HG02885 (cell line): Measurements from ENCODE around the gene SLC22A15.

Experiments used
- ATAC-seq: cut with Tn5 transposase; IDR thresholded peaks from one replicate; pipeline ENCODE4 v1.9.1; 2021; ENCODE audit warnings: mild to moderate bottlenecking; ENCODE audit not compliant: unreplicated experiment, poor library complexity

SLC22A15 gene

GRCh38 chr1:116096013-116096618 lies 119.8 kb downstream of the SLC22A15 start:
- no peak for ATAC-seq

GRCh38 chr1:116097626-116098025 lies 121.3 kb downstream of the SLC22A15 start:
- no peak for ATAC-seq

GRCh38 chr1:116099379-116099778 lies 123.1 kb downstream of the SLC22A15 start:
- ATAC-seq = no peak

GRCh38 chr1:116099919-116100318 lies 123.6 kb downstream of the SLC22A15 start:
- ATAC-seq = no peak

GRCh38 chr1:116104667-116105066 lies 128.4 kb downstream of the SLC22A15 start:
- peak; percentile 58 for ATAC-seq

- peak; percentile 39 for ATAC-seq
Observed at GRCh38 chr1:116105996-116106395, 129.7 kb downstream of the SLC22A15 start.

- no peak for ATAC-seq
Observed at GRCh38 chr1:116106646-116107045, 130.3 kb downstream of the SLC22A15 start.

- no peak for ATAC-seq
Observed at GRCh38 chr1:116107371-116107770, 131.1 kb downstream of the SLC22A15 start.

GRCh38 chr1:116110567-116111523 lies 134.5 kb downstream of the SLC22A15 start, which contains the start of gene MAB21L3:
Gene MAB21L3, plus strand, starts transcription at chr1:116111399. Its CDS starts 1,217 bp downstream, at chr1:116112616.
- peak; percentile 80 for ATAC-seq

- ATAC-seq = no peak
Observed at GRCh38 chr1:116111524-116112021, 135.3 kb downstream of the SLC22A15 start.

GRCh38 chr1:116112388-116113140 lies 136.3 kb downstream of the SLC22A15 start:
- ATAC-seq = no peak

- no peak for ATAC-seq
Observed at GRCh38 chr1:116113615-116114014, 137.3 kb downstream of the SLC22A15 start.

GRCh38 chr1:116115476-116116439 lies 139.4 kb downstream of the SLC22A15 start:
- no peak for ATAC-seq

- ATAC-seq = no peak
Observed at GRCh38 chr1:116118471-116118870, 142.2 kb downstream of the SLC22A15 start.
